Neural cell (in vitro differentiated cells): ENCODE results near the gene ZNF90.

Source experiments
- CTCF ChIP-seq: fragments of 450-650 bp; IDR thresholded peaks from 2 replicates; pipeline ENCODE4 v1.5.1; 2014; ENCODE audit warnings: antibody characterized with exemption, mild to moderate bottlenecking, moderate library complexity; ENCODE audit not compliant: poor library complexity, severe bottlenecking
- RAD21 ChIP-seq: fragments of 450-650 bp; conservative IDR thresholded peaks from 2 replicates; pipeline ENCODE4 v1.6.1; 2014; ENCODE audit warnings: antibody characterized with exemption, mild to moderate bottlenecking, moderate library complexity
- SMC3 ChIP-seq: fragments of 450-650 bp; conservative IDR thresholded peaks from 2 replicates; pipeline ENCODE4 v1.6.1; 2014; ENCODE audit warnings: antibody characterized with exemption, mild to moderate bottlenecking, moderate library complexity; ENCODE audit not compliant: poor library complexity

- TF ChIP-seq RAD21 (no peak), CTCF (no peak), SMC3 (no peak)
Observed at GRCh38 chr19:20044663-20045062, 33.1 kb upstream of the ZNF90 start.
